Transverse colon (tissue), 4 donors: ENCODE results near the gene CPZ.

Experiments used
- EP300 ChIP-seq: sonication (generic); formaldehyde crosslinking; IDR thresholded peaks from one replicate; pipeline ENCODE4 v1.6.1; 2017; ENCODE audit warnings: antibody characterized with exemption, low read depth
- POLR2A ChIP-seq: fragments of 450-650 bp; IDR thresholded peaks from one replicate; pipeline ENCODE4 v1.6.1; 2016; ENCODE audit warnings: antibody characterized with exemption, mild to moderate bottlenecking, moderate library complexity
- POLR2AphosphoS5 ChIP-seq, 3 donors: sonication (generic); formaldehyde crosslinking; IDR thresholded peaks; one replicate each; pipeline ENCODE4 v1.6.1; 2016; ENCODE audit warnings: antibody characterized with exemption in 3 of 3
- TF ChIP-seq, protein P1 (sequence below), 5 experiments: fragments of 200-600 bp in 3 of 5; fragments of 450-650 bp in 2 of 5; sonication (generic) in 3 of 5; IDR thresholded peaks; 1 replicate in 2 of 5; 2 replicates in 3 of 5; pipeline ENCODE4 v1.5.1; 2016 to 2017; ENCODE audit warnings: antibody characterized with exemption in 5 of 5, inconsistent platforms in 3 of 5, mild to moderate bottlenecking in 2 of 5, moderate library complexity in 1 of 5

DNA sequence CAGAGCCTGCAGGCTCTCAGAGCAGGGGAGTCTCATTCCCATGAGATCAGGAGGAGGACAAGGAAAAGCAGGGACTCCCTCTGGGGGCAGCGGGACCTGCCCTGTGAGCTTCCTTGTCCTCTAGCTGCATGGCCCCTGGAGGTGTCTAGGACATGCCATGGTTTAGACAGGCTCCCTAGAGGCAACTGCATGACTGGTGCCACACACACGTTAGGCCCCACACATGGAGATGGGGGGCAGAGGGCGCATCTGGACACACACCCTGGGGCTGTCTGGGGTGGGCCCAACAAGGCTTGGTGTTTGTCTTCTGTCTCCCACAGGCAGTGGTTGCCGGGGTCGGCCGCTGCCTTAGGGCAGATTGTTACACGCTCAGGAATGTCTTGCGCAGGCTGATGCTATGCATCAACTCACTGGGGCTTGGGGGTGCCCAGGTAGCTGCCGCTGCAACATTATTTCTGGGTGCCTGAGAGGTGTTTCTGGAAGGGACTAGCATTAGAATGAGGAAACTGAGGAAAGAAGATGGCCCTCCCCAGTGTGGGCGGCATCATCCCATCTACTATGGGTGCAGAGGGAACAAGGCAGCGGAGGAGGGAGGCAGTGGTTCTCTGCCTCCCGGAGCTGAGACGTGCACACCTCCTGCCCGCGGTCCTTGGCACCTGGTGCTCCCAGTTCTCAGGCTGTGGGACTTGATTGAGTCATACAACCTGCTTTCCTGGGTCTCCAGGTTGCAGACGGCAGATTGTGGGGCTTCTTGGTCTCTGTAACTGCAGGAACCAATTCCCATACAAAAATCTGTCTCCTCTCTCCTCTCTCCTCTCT, 44.4 kb upstream of the CPZ start:
- TF ChIP-seq, protein P1, sequence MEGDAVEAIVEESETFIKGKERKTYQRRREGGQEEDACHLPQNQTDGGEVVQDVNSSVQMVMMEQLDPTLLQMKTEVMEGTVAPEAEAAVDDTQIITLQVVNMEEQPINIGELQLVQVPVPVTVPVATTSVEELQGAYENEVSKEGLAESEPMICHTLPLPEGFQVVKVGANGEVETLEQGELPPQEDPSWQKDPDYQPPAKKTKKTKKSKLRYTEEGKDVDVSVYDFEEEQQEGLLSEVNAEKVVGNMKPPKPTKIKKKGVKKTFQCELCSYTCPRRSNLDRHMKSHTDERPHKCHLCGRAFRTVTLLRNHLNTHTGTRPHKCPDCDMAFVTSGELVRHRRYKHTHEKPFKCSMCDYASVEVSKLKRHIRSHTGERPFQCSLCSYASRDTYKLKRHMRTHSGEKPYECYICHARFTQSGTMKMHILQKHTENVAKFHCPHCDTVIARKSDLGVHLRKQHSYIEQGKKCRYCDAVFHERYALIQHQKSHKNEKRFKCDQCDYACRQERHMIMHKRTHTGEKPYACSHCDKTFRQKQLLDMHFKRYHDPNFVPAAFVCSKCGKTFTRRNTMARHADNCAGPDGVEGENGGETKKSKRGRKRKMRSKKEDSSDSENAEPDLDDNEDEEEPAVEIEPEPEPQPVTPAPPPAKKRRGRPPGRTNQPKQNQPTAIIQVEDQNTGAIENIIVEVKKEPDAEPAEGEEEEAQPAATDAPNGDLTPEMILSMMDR (IDR thresholded peaks at IDR 0.05): no peak
- no peak for TF ChIP-seq EP300
- no peak for TF ChIP-seq POLR2A
- TF ChIP-seq POLR2AphosphoS5 (IDR thresholded peaks at IDR 0.05): no peak
